HG02943 (cell line): ENCODE data around the gene KPNA2.

Experiments used
- ATAC-seq: cut with Tn5 transposase; IDR thresholded peaks from one replicate; pipeline ENCODE4 v1.9.1; 2021; ENCODE audit warnings: mild to moderate bottlenecking, low read depth, moderate library complexity; ENCODE audit not compliant: unreplicated experiment

The KPNA2 gene

GRCh38 chr17:68095205-68095811 lies 59.8 kb downstream of the KPNA2 start:
- ATAC-seq: no peak

- ATAC-seq: no peak
These were observed 60.6 kb downstream of the KPNA2 start for GRCh38 chr17:68096111-68096510.
